GM12892 (cell line): ENCODE measurements around the gene PHLPP1.

ENCODE experiments used
- DNase-seq: peaks from one replicate; pipeline ENCODE4 v3.0.0; 2011; ENCODE audit not compliant: insufficient read length
- FAIRE-seq: peaks from 2 replicates; lab custom pipeline; 2011; peaks lifted over from hg19 to GRCh38; lab: Jason Lieb, UNC
- POLR2A ChIP-seq: IDR thresholded peaks from 2 replicates; pipeline ENCODE4 v1.6.1; 2011; ENCODE audit warnings: low read depth, low read length, control low read depth
- POLR2AphosphoS5 ChIP-seq: IDR thresholded peaks from 2 replicates; pipeline ENCODE4 v1.6.1; 2011; ENCODE audit warnings: low read depth, low read length, control low read depth
- TAF1 ChIP-seq: IDR thresholded peaks from 2 replicates; pipeline ENCODE4 v1.6.1; 2011; ENCODE audit warnings: low read depth, mild to moderate bottlenecking, control low read depth, low read length, borderline replicate concordance

PHLPP1 gene

DNA sequence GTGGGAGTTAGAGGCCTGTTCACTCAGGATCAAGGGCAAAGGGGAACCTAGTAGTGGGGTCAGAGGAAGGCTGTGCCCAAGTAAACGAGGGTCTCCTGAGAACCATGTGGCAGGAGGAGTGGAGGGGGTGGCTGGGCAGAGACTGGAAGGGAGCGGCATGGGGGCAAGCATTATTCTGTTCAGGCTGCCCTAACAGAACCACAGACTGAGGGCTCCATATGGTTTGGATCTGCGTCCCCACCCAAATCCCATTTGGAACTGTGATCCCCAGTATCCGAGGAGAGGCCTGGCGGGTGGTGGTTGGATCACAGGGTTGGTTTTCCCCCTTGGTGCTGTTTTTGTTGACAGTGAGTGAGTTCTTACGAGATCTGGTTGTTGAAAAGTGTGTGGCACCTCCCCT is 287.0 kb downstream of the PHLPP1 start:
- TF ChIP-seq POLR2AphosphoS5, result no peak
- no peak for TF ChIP-seq TAF1
- TF ChIP-seq POLR2A, result no peak
- FAIRE-seq, result no peak
- DNase-seq, result no peak

DNA sequence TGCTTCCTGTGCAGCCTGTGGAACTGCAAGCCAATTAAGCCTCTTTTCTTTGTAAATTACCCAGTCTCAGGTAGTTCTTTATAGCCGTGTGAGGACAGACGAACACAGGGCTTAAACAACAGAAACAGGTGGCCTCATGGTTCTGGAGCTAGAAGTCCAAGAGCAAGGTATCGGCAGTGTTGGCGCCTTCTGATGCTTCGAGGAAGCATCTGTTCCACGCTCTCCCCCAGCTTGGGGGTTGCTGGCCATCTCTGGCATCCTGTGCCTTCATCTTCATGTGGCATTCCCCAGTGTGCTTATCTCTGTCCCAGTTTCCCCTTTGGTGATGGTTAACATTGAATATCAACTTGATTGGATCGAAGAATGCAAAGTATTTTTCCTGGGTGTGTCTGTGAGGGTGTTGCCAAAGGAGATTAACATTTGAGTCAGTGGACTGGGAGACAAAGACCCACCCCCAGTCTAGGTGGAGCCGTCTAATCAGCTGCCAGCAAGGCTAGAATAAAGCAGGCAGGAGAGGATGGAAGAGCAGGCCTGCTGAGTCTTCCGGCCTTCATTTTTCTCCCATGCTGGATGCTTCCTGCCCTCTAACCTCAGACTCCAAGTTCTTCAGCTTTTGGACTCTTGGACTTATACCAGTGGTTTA is 287.6 kb downstream of the PHLPP1 start:
- FAIRE-seq (no peak), DNase-seq (no peak)
- TF ChIP-seq POLR2A (no peak), TAF1 (no peak), POLR2AphosphoS5 (no peak)

DNA sequence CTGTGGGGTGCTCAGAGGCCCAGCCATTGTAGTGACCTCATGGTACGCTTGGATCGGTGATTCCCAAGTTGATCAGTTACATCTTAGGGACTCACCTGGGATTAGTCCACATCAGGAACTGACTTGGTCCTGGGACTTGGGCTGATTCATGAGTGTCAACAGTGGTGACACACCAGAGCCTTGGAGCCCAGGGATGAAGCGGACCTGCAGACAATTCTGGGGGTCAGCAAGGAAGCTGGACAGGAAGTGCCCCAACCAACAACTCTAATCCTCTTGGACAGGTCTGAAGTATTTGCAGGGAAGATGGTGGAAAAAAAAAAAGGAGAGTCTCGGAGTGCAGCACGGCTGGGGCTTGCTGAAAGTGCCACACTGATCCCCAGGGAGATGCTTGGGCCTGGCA is 288.6 kb downstream of the PHLPP1 start:
- FAIRE-seq (no peak), DNase-seq (no peak)
- no peak for TF ChIP-seq POLR2A
- TF ChIP-seq TAF1, result no peak
- no peak for TF ChIP-seq POLR2AphosphoS5

DNA sequence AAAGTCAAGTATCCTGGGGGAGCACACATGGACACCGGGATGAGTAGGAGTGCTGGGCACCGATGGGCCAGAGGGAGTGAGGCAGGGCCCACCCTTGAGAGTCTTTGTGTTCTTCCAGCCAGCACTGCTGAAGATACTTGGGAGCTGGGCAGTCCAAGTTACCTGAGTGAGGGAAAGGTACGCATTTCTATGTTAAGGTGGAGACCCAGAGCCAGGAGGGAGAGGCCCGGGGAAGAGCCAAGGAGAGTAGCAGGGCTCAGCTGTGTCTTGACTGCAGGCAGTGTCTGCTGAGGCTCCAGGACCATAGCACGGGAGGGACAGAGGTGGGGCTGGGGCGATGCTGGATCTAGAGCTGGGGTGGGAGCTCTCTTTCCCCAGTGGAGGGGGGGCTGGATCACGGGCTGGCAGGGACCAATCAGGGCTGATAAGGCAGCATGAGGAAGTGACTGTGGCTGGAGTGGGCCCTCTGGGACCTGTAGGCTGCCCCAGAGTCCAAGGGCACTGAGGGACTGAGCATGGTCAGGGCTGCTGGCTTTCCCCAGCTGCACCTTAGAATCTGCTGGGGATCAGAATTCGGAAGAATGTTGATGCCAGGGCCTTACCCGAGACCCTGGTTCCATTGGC is 289.2 kb downstream of the PHLPP1 start:
- no peak for DNase-seq
- TF ChIP-seq POLR2A (no peak), TAF1 (no peak), POLR2AphosphoS5 (no peak)
- no peak for FAIRE-seq

DNA sequence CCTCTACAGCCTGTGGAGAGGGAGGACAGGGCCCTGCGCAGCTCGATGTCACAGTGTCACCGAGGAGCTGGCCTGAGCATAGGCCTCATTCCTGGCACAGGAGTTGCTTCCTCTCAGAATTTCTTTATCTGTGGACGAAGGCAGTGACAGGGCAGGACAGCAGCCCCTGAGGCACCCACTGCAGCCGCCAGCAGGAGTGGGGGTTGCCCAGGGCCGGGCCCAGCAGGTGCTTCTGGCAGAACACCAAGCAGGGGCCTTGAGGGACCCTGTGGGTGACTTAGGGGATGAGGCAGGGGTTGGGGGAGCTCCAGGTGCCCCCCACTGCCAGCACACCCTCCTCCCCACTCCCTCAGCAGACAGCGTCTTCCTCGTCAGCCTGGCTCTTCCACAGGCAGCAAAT is 290.0 kb downstream of the PHLPP1 start:
- no peak for FAIRE-seq
- TF ChIP-seq TAF1 (no peak), POLR2A (no peak), POLR2AphosphoS5 (no peak)
- DNase-seq, result no peak

DNA sequence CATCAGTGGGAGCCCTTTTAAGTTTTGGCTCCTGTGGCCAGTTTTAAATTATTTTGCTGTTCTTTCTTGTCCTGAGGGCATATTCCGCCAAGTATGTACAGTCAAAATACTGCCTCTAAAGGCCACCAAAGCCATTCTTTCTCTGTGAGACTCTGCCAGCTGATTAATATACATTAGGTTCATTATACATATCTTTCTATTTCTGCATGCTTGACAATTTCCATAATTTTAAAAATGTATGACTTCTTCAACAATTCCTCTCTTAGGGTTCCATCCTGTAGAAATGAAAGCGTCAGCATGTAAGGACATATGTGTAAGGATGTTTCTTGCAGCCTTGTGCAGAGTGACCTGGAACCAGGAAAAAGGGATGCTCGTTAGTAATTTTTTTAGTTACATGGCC is 291.9 kb downstream of the PHLPP1 start:
- TF ChIP-seq TAF1 (no peak), POLR2AphosphoS5 (no peak), POLR2A (no peak)
- DNase-seq (no peak), FAIRE-seq (no peak)

DNA sequence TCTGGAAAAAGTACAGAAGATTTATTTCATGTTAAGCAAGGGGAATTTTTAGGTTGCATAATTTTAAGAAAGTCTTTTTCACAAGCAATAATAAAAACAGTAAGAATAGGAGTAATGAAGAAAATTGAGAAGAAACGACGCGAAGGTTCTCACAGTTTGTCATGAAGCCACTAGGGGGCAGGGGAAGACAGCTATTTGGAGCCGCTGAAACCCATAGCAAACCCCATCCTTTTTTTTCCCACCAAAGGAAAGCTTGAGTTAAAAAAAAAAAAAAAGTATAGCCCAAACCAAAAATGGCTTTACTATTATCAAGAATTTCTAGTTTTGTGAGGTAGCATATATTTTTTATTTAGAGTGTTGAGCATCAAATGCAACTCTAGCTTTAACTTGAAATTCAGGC is 300.9 kb downstream of the PHLPP1 start:
- DNase-seq (no peak), FAIRE-seq (peak; percentile 67)
- no peak for TF ChIP-seq POLR2AphosphoS5
- TF ChIP-seq TAF1, result no peak
- no peak for TF ChIP-seq POLR2A

DNA sequence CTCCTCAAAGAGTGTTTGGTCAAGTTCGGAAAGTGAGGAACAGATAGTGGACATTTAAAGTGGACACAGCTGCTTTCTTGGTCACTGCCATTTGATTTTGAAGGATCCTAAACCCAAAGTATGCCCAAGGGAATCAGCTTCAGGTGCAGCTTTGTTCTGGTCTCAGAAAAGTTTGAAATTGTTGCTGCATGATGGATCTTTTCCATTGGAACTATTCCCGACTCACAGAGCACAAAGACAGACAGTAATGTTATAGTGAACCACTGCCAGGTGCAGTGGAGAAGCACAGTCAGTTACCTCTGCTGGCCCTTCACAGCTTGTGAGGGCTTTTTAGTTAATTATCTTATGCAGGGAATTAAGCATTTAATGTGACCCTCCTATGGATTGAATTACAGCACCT is 301.7 kb downstream of the PHLPP1 start:
- TF ChIP-seq TAF1, result no peak
- TF ChIP-seq POLR2AphosphoS5, result no peak
- TF ChIP-seq POLR2A, result no peak
- FAIRE-seq (no peak), DNase-seq (no peak)

DNA sequence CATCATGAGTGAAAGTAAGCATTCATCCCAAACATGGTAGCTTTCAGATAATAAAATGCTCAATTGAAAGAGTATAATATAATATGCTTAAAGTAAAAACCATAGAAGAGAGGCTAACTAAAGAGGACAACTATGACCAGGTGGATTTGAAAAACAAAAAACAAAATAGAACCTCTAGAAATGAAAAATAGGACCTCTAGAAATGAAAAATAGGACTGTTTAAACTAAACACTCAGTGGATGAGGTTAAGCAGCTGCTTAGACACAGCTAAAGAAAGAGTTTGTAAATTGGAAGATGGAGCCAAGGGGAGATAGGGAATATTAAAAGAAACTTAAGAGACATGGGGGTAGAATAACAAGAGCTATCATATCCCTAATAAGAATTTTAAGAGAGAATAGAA is 302.6 kb downstream of the PHLPP1 start:
- no peak for FAIRE-seq
- TF ChIP-seq POLR2AphosphoS5 (no peak), POLR2A (no peak), TAF1 (no peak)
- no peak for DNase-seq

DNA sequence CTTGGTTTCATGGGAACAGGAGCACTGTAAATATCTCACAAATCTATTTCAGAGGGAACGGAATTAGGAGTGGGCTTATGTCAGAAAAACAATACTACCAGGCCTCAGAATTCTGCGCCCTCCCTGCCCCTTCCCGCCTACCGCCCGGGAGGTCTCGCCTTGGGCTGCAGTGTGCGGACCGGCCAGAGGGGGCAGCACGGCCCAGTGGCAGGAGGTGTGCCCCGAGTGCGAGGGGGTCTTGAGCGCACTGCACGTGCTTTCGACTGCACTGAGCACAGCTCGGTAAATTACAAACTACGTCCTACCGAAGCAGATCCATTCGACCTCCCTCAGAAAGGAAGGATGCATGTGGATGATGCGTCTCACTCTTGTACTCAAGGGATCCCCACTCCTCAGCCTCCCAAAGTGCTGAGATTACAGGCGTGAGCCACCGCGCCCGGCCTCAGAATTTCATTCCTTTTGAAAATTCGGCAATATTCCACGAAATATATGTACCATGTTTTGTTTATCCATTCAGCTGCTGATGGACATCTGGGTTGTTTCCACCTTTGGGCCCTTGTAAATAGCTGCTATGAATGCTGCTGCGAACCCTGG is 307.2 kb downstream of the PHLPP1 start:
- DNase-seq (no peak), FAIRE-seq (no peak)
- no peak for TF ChIP-seq TAF1
- TF ChIP-seq POLR2A, result no peak
- no peak for TF ChIP-seq POLR2AphosphoS5

DNA sequence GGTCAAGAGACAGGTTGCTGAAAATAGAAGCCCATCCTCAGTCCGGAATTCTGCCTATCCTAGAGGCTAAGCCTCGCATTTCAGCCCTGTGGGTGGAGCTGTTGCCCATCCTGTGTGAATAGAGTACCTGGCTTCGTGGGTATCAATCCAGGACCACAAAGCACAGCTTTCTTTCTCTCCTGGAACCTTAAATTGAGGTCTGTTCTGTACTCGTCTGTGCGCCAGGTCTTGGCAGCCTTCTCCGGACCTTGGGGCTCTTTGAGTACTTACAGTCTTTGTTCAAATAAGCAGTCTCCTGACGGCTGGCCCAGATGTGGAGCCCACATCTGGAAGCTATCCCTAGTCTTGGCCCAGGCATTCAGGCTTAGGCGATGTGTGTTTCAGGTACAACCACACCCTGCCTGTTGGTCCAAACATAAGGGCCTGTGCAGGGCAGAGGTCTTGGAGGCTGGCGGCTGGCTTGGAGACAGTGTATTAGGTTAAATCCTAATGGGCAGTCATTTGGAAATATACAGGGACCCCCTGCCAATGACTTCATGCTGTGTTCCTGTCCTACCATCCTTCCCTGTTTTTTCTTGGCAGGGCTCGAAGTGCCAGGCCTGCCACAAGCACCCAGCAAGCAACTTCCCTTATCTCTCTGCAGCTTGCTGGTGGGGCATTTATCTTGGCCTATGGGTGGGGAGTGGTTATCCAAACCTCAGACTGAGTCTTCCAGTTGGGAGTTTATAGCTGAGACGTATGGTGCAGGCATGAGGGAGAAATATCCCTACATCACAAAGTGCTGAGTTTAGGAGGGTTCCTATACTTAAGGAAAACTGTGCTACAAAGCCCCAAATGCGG is 310.1 kb downstream of the PHLPP1 start:
- no peak for DNase-seq
- TF ChIP-seq POLR2A, result no peak
- TF ChIP-seq TAF1, result no peak
- no peak for TF ChIP-seq POLR2AphosphoS5
- FAIRE-seq, result no peak

DNA sequence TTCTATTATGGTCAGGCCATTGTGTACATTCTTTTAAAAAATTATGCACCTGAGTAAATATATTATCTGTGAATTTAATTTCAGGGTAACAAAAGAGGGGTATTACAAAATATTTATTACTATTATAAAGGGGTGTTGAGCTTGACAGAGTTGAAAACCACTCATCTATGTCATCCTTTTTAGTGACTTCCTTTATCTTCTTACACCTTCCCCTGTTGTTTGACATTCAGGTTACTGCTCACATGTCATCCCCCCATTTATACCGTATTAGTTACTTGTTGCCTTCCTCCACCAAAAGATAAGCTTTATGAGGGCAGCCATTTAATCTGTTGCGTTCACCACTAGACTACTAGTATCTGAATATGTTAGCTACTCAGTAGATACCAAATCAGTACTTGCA is 313.0 kb downstream of the PHLPP1 start:
- DNase-seq, result no peak
- no peak for TF ChIP-seq POLR2AphosphoS5
- TF ChIP-seq TAF1, result no peak
- TF ChIP-seq POLR2A, result no peak
- FAIRE-seq, result peak; percentile 30
